Panc1 (cell line): ENCODE measurements around the gene SAMHD1. TPM values are rescaled to one million over a fixed set of nuclear protein-coding genes. Genes with fewer than 3 reads are reported as not detected.

Experiments used
- ATAC-seq: fragments of 200-7000 bp; cut with Tn5 transposase; 2 replicates; pipeline ENCODE4 v1.9.1; 2020; ENCODE audit warnings: mild to moderate bottlenecking, moderate library complexity
- BruUV-seq: library from RNA; stranded (reverse); fragments of 400-500 nt; replicated peaks from 2 replicates; lab custom pipeline; 2021; lab: Mats Ljungman, UMichigan
- CTCF ChIA-PET: fragments of 300-600 bp; sonication (Branson Sonifier 250); formaldehyde crosslinking; loops from one replicate; lab custom pipeline; 2022; ENCODE audit warnings: antibody characterized with exemption; lab: Charles Lee
- POLR2A ChIA-PET: fragments of 300-600 bp; sonication (Branson Sonifier 250); formaldehyde crosslinking; loops from one replicate; lab custom pipeline; 2022; ENCODE audit warnings: antibody characterized with exemption; lab: Charles Lee
- DNase-seq: peaks from one replicate; pipeline ENCODE4 v3.0.0-alpha.2; 2010; ENCODE audit warnings: low read depth, low spot score
- H3K27ac ChIP-seq: 2 replicates; pipeline ENCODE4 v1.5.1; 2011; ENCODE audit warnings: mild to moderate bottlenecking, low read length, inconsistent platforms
- H3K27me3 ChIP-seq: fragments of 200-500 bp; sonication (Bioruptor generic); 2 replicates; pipeline ENCODE4 v1.6.0; 2014; ENCODE audit warnings: low read length, inconsistent platforms; ENCODE audit not compliant: control insufficient read depth, insufficient read depth
- H3K36me3 ChIP-seq: fragments of 200-500 bp; sonication (Bioruptor generic); 2 replicates; pipeline ENCODE4 v1.5.1; 2014; ENCODE audit warnings: inconsistent platforms, mild to moderate bottlenecking, low read length, moderate library complexity; ENCODE audit not compliant: control insufficient read depth, insufficient read depth
- H3K4me1 ChIP-seq: 2 replicates; pipeline ENCODE4 v1.5.1; 2011; ENCODE audit warnings: inconsistent platforms, mild to moderate bottlenecking, low read length, moderate library complexity; ENCODE audit not compliant: control insufficient read depth, insufficient read depth
- H3K4me3 ChIP-seq, 2 experiments: 2 replicates each; pipeline ENCODE4 v1.5.1; 2011 to 2012; ENCODE audit warnings: low read depth in 2 of 2, low read length in 2 of 2, mild to moderate bottlenecking in 2 of 2, inconsistent platforms in 1 of 2, moderate library complexity in 1 of 2
- H3K9me3 ChIP-seq: fragments of 200-500 bp; sonication (Bioruptor generic); 2 replicates; pipeline ENCODE4 v1.5.1; 2014; ENCODE audit warnings: low read depth, mild to moderate bottlenecking, inconsistent platforms, low read length, moderate library complexity; ENCODE audit not compliant: control insufficient read depth, insufficient read depth
- CTCF ChIP-seq: fragments of 450-650 bp; IDR thresholded peaks from 2 replicates; pipeline ENCODE4 v1.5.1; 2017; ENCODE audit warnings: mild to moderate bottlenecking
- POLR2AphosphoS5 ChIP-seq: IDR thresholded peaks from 2 replicates; pipeline ENCODE4 v1.6.1; 2012; ENCODE audit warnings: mild to moderate bottlenecking, low read depth, low read length, moderate library complexity
- REST ChIP-seq, 2 experiments: IDR thresholded peaks; 2 replicates each; pipeline ENCODE4 v1.6.1; 2011 to 2012; ENCODE audit warnings: low read depth in 2 of 2, control low read depth in 1 of 2, low read length in 1 of 2, mild to moderate bottlenecking in 1 of 2, moderate library complexity in 1 of 2; ENCODE audit not compliant: insufficient read depth in 1 of 2
- SIN3A ChIP-seq: IDR thresholded peaks from 2 replicates; pipeline ENCODE4 v1.6.1; 2012; ENCODE audit warnings: low read depth, mild to moderate bottlenecking, low read length, moderate library complexity, borderline replicate concordance; ENCODE audit not compliant: insufficient read depth
- TCF7L2 ChIP-seq: IDR thresholded peaks from 2 replicates; pipeline ENCODE4 v1.6.1; 2011; ENCODE audit warnings: mild to moderate bottlenecking, low read depth, low read length, inconsistent platforms
- in situ Hi-C: cut with HindIII; loops from 2 replicates; pipeline ENCODE4 v1.10.0; 2016; ENCODE audit warnings: low sequenced_read_pairs, low pct_unique_long_range_greater_than_20kb
- intact Hi-C: fragments of 100-400 bp; cut with micrococcal nuclease; formaldehyde crosslinking; loops from one replicate; pipeline ENCODE4 v1.10.0; 2022; ENCODE audit not compliant: unreplicated experiment
- total RNA-seq: library from RNA; stranded (reverse); gene quantifications from one replicate; pipeline ENCODE4 v1.2.1, GENCODE V29; 2021; ENCODE audit not compliant: unreplicated experiment

The SAMHD1 gene
- total RNA-seq, 1 experiment from 2014 or later: 16.8 TPM

DNA sequence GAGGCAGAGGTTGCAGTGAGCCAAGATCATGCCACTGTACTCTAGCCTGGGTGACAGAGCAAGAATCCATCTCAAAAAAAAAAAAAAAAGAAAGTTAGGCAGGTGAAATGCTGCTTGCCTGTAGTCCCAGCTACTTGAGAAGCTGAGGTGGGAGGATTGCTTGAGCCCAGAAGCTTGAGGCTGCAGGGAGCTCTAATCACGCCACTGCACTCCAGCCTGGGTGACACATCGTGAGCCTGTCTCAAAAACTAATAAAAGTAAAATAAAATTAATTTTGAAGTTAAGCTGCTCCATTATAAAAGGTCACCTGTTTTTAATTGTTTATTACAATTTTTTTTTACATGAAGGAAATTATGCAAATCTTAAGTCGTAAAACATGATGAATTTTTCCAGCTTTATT is 23.2 kb upstream of the SAMHD1 start:
- no peak overlapping the region for H3K4me3 ChIP-seq
- no peaks in the 10 kb centered on the region for H3K9me3 ChIP-seq
- intact Hi-C loops: no loop called here
- POLR2A ChIA-PET: no interaction called here
- no peak for DNase-seq
- H3K4me1 ChIP-seq: no peaks in the 10 kb centered on the region
- H3K27ac ChIP-seq: no peak overlapping the region
- in situ Hi-C loops: no loop called here
- BruUV-seq: no TSS peak
- TF ChIP-seq TCF7L2 (no peak), POLR2AphosphoS5 (no peak), CTCF (no peak), REST (IDR thresholded peaks at IDR 0.05; ENCODE audit: insufficient read depth in 1 of 2, low read depth in 2 of 2, low read length in 1 of 2) (no peak), SIN3A (no peak)
- CTCF ChIA-PET: interaction anchor here (0.7 kb wide), 1 partner anchor 380 kb away, joined by 5 read pairs; no protein-coding TSS in a partner anchor
- no peak for ATAC-seq
- no peaks in the 10 kb centered on the region for H3K36me3 ChIP-seq
- no peaks in the 10 kb centered on the region for H3K27me3 ChIP-seq

DNA sequence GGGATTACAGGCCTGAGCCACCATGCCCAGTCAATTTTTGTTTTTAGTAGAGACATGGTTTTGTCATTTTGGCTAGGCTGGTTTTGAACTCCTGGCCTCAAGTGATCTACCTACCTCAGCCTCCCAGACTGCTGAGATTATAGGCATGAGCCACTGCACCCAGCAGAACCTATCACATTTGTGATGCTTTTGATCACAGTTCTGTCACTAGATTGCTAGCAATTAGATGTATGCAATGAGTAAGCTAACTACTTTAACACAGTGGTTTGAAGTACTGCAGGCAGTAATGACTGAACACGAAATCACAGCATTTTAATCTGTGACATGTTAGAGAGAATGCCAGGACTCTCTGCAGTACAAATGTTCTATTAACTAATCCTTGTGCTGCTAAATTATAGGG is 19.6 kb upstream of the SAMHD1 start:
- no peak overlapping the region for H3K27ac ChIP-seq
- no peak overlapping the region for H3K4me3 ChIP-seq
- intact Hi-C loops: no loop called here
- H3K36me3 ChIP-seq: no peaks in the 10 kb centered on the region
- no peaks in the 10 kb centered on the region for H3K9me3 ChIP-seq
- POLR2A ChIA-PET: no interaction called here
- H3K4me1 ChIP-seq: no peaks in the 10 kb centered on the region
- BruUV-seq: no TSS peak
- in situ Hi-C loops: no loop called here
- no peak for DNase-seq
- CTCF ChIA-PET: no interaction called here
- H3K27me3 ChIP-seq: no peaks in the 10 kb centered on the region
- TF ChIP-seq REST (IDR thresholded peaks at IDR 0.05; ENCODE audit: insufficient read depth in 1 of 2, low read depth in 2 of 2, low read length in 1 of 2): no peak
- no peak for TF ChIP-seq CTCF
- no peak for TF ChIP-seq SIN3A
- TF ChIP-seq POLR2AphosphoS5: no peak
- no peak for TF ChIP-seq TCF7L2
- ATAC-seq: no peak
